GM10266 (cell line): ENCODE results near the gene RAB3D.
"Not testable (repeated sequence)": the region's sequence is repeated elsewhere in the genome, so short reads cannot be mapped to it uniquely, and the experiment has no call there.

Experiments
- DNase-seq: peaks from one replicate; pipeline ENCODE4 v3.0.0; 2012; ENCODE audit errors: extremely low spot score
- CTCF ChIP-seq: IDR thresholded peaks from 2 replicates; pipeline ENCODE4 v1.5.1; 2012; ENCODE audit warnings: mild to moderate bottlenecking, low read depth; ENCODE audit not compliant: control insufficient read depth, insufficient read depth; ENCODE audit errors: missing control alignments

RAB3D gene

GRCh38 chr19:11379857-11380350, 40.4 kb upstream of the RAB3D start:
- TF ChIP-seq CTCF: no peak

GRCh38 chr19:11379269-11379845, 39.9 kb upstream of the RAB3D start:
- DNase-seq: not testable (repeated sequence)

More at GRCh38 chr19:11379857-11380350, 40.4 kb upstream of the RAB3D start:
- no peak for DNase-seq

- TF ChIP-seq CTCF: peak; percentile 63
- DNase-seq: no peak
Measured at GRCh38 chr19:11378319-11379189, 39.1 kb upstream of the RAB3D start.

GRCh38 chr19:11377756-11378155, 38.3 kb upstream of the RAB3D start:
- no peak for TF ChIP-seq CTCF
- no peak for DNase-seq

- no peak for TF ChIP-seq CTCF
Measured at GRCh38 chr19:11377237-11377636, 37.8 kb upstream of the RAB3D start.

GRCh38 chr19:11375143-11375948, 35.9 kb upstream of the RAB3D start:
- TF ChIP-seq CTCF: no peak
- DNase-seq: no peak

More at GRCh38 chr19:11377237-11377636, 37.8 kb upstream of the RAB3D start:
- DNase-seq: no peak

GRCh38 chr19:11374433-11375142, 35.1 kb upstream of the RAB3D start, which contains the start of gene SWSAP1:
Gene SWSAP1, plus strand, starts transcription at chr19:11374666. Its CDS starts 15 bp downstream, at chr19:11374681.
- DNase-seq: peak; percentile 98
- no peak for TF ChIP-seq CTCF
